HCT116 (cell line): ENCODE measurements around the gene IL31RA. TPM values are rescaled to one million over a fixed set of nuclear protein-coding genes. Genes with fewer than 3 reads are reported as not detected.

ENCODE experiments used
- ATAC-seq: fragments of 200-7000 bp; cut with Tn5 transposase; 2 replicates; pipeline ENCODE4 v1.9.1; 2020; ENCODE audit warnings: mild to moderate bottlenecking, moderate library complexity
- BruUV-seq: library from RNA; stranded (reverse); fragments of 400-500 nt; replicated peaks from 2 replicates; lab custom pipeline; 2021; lab: Mats Ljungman, UMichigan
- CTCF ChIA-PET: fragments of 300-600 bp; sonication (Branson Sonifier 250); formaldehyde crosslinking; loops from one replicate; lab custom pipeline; 2021; ENCODE audit warnings: antibody characterized with exemption; lab: Charles Lee
- POLR2A ChIA-PET: fragments of 300-600, 350-600 bp; sonication (Branson Sonifier 250); formaldehyde crosslinking; loops from one replicate; lab custom pipeline; 2021; ENCODE audit warnings: antibody characterized with exemption; lab: Charles Lee
- RAD21 ChIA-PET, 2 experiments: fragments of 300-600 bp; sonication (Branson Sonifier 250); formaldehyde crosslinking; loops; one replicate each; lab custom pipeline; 2023; ENCODE audit warnings: low total read pairs in 2 of 2; ENCODE audit not compliant: uncharacterized antibody in 2 of 2, unreplicated experiment in 2 of 2, low non-redundant PET in 1 of 2; lab: Charles Lee
- DNase-seq: peaks from one replicate; pipeline ENCODE4 v3.0.0-alpha.2; 2010; ENCODE audit warnings: low read depth, low spot score
- H2AFZ ChIP-seq: fragments of 200-600 bp; shearing (Covaris generic), sonication (generic); 2 replicates; pipeline ENCODE4 v1.6.1; 2017; ENCODE audit warnings: low read depth, mixed run types, mixed read lengths, antibody characterized with exemption, low read length; ENCODE audit not compliant: poor library complexity, severe bottlenecking
- H3K27ac ChIP-seq: 2 replicates; pipeline ENCODE4 v1.5.1; 2012; ENCODE audit warnings: low read depth, low read length
- H3K27me3 ChIP-seq: fragments of 200-600 bp; sonication (generic); 2 replicates; pipeline ENCODE4 v1.6.1; 2016; ENCODE audit warnings: mixed run types, low read length, mixed read lengths; ENCODE audit not compliant: insufficient read depth
- H3K36me3 ChIP-seq, 2 experiments: fragments of 200-500 bp in 1 of 2; fragments of 200-600 bp in 1 of 2; sonication (Bioruptor generic) in 1 of 2; sonication (generic) in 1 of 2; 2 replicates each; pipeline versions ENCODE4 v1.5.1 to v1.6.1; 2014 to 2016; ENCODE audit warnings: low read length in 2 of 2, inconsistent platforms in 1 of 2, mixed read lengths in 1 of 2, mixed run types in 1 of 2; ENCODE audit not compliant: insufficient read depth in 2 of 2, control insufficient read depth in 1 of 2
- H3K4me1 ChIP-seq, 2 experiments: fragments of 200-600 bp in 1 of 2; sonication (generic) in 1 of 2; 2 replicates each; pipeline versions ENCODE4 v1.5.1 to v1.6.1; 2012 to 2017; ENCODE audit warnings: low read length in 2 of 2, inconsistent platforms in 1 of 2, mild to moderate bottlenecking in 1 of 2, mixed read lengths in 1 of 2, mixed run types in 1 of 2, moderate library complexity in 1 of 2; ENCODE audit not compliant: insufficient read depth in 2 of 2, control insufficient read depth in 1 of 2
- H3K4me2 ChIP-seq: fragments of 200-600 bp; sonication (generic); 2 replicates; pipeline ENCODE4 v1.6.1; 2017; ENCODE audit warnings: mixed run types, low read length, mixed read lengths
- H3K4me3 ChIP-seq, 2 experiments: fragments of 200-600 bp in 1 of 2; sonication (generic) in 1 of 2; replicated peaks in 1 of 2; 2 replicates each; pipeline ENCODE4 v1.5.1; 2011 to 2016; ENCODE audit warnings: low read length in 2 of 2, control low read depth in 1 of 2, low read depth in 1 of 2, mild to moderate bottlenecking in 1 of 2, mixed read lengths in 1 of 2, mixed run types in 1 of 2
- H3K79me2 ChIP-seq: fragments of 200-600 bp; sonication (generic); 2 replicates; pipeline ENCODE4 v1.6.1; 2017; ENCODE audit warnings: mild to moderate bottlenecking, mixed run types, low read length, moderate library complexity, mixed read lengths; ENCODE audit not compliant: insufficient read depth
- H3K9ac ChIP-seq: fragments of 200-600 bp; sonication (generic); 2 replicates; pipeline ENCODE4 v1.6.1; 2016; ENCODE audit warnings: low read length, mixed read lengths
- H3K9me2 ChIP-seq: fragments of 200-600 bp; sonication (generic), shearing (Covaris generic); 2 replicates; pipeline ENCODE4 v1.6.1; 2017; ENCODE audit warnings: mixed run types, mild to moderate bottlenecking, moderate library complexity; ENCODE audit not compliant: insufficient read depth
- H3K9me3 ChIP-seq, 2 experiments: fragments of 200-500 bp in 1 of 2; fragments of 200-600 bp in 1 of 2; sonication (Bioruptor generic) in 1 of 2; sonication (generic) in 1 of 2; 2 replicates each; pipeline ENCODE4 v1.6.1; 2014 to 2017; ENCODE audit warnings: low read length in 2 of 2, mixed read lengths in 2 of 2, inconsistent platforms in 1 of 2, low read depth in 1 of 2, mild to moderate bottlenecking in 1 of 2, mixed run types in 1 of 2, moderate library complexity in 1 of 2; ENCODE audit not compliant: control insufficient read depth in 1 of 2, insufficient read depth in 1 of 2
- H4K20me1 ChIP-seq: fragments of 200-600 bp; sonication (generic), shearing (Covaris generic); 2 replicates; pipeline ENCODE4 v1.6.1; 2017; ENCODE audit warnings: mixed run types, mild to moderate bottlenecking, moderate library complexity; ENCODE audit not compliant: insufficient read depth
- CEBPB ChIP-seq: IDR thresholded peaks from 2 replicates; pipeline ENCODE4 v1.6.1; 2012; ENCODE audit warnings: low read depth
- EZH2 ChIP-seq: fragments of 200-600 bp; sonication (generic); IDR thresholded peaks from 2 replicates; pipeline ENCODE4 v1.6.1; 2017; ENCODE audit warnings: antibody characterized with exemption, mixed run types
- EZH2phosphoT487 ChIP-seq: fragments of 200-600 bp; IDR thresholded peaks from 2 replicates; pipeline ENCODE4 v1.6.1; 2018; ENCODE audit warnings: antibody characterized with exemption, borderline replicate concordance
- FOSL1 ChIP-seq: IDR thresholded peaks from 2 replicates; pipeline ENCODE4 v1.6.1; 2012; ENCODE audit warnings: low read depth
- JUND ChIP-seq: IDR thresholded peaks from 2 replicates; pipeline ENCODE4 v1.6.1; 2012
- POLR2AphosphoS5 ChIP-seq: IDR thresholded peaks from 2 replicates; pipeline ENCODE4 v1.6.1; 2011; ENCODE audit warnings: mild to moderate bottlenecking, low read depth, low read length, moderate library complexity
- RAD21 ChIP-seq: IDR thresholded peaks from 2 replicates; pipeline ENCODE4 v1.6.1; 2012; ENCODE audit warnings: low read depth, mild to moderate bottlenecking
- SIN3A ChIP-seq: IDR thresholded peaks from 2 replicates; pipeline ENCODE4 v1.6.1; 2012; ENCODE audit warnings: low read depth
- SRF ChIP-seq: IDR thresholded peaks from 2 replicates; pipeline ENCODE4 v1.6.1; 2012; ENCODE audit warnings: low read depth
- TCF7L2 ChIP-seq: IDR thresholded peaks from 2 replicates; pipeline ENCODE4 v1.7.0; 2011; ENCODE audit warnings: borderline replicate concordance, inconsistent platforms; ENCODE audit not compliant: insufficient read depth, insufficient read length; ENCODE audit errors: extremely low read depth
- YY1 ChIP-seq: IDR thresholded peaks from 2 replicates; pipeline ENCODE4 v1.6.1; 2011; ENCODE audit warnings: low read length, low read depth, moderate library complexity, mild to moderate bottlenecking; ENCODE audit not compliant: insufficient replicate concordance; ENCODE audit errors: extremely low read depth
- ZFX ChIP-seq: fragments of 450-650 bp; IDR thresholded peaks from 2 replicates; pipeline ENCODE4 v1.6.1; 2017
- intact Hi-C: fragments of 100-400 bp; cut with micrococcal nuclease; formaldehyde crosslinking; loops from 2 replicates; pipeline ENCODE4 v1.10.0; 2022
- total RNA-seq: library from RNA; stranded (reverse); gene quantifications from one replicate; pipeline ENCODE4 v1.2.1, GENCODE V29; 2021; ENCODE audit not compliant: unreplicated experiment
- TF ChIP-seq, protein P1 (sequence below): IDR thresholded peaks from 2 replicates; pipeline ENCODE4 v1.6.1; 2012
- TF ChIP-seq, protein P2 (sequence below): IDR thresholded peaks from 2 replicates; pipeline ENCODE4 v1.6.1; 2012
- TF ChIP-seq, protein P3 (sequence below), 3 experiments: fragments of 200-600 bp in 1 of 3; sonication (generic) in 1 of 3; IDR thresholded peaks in 2 of 3; conservative IDR thresholded peaks in 1 of 3; 2 replicates each; pipeline ENCODE4 v1.5.1; 2012 to 2017; ENCODE audit warnings: low read depth in 2 of 3, low read length in 2 of 3, antibody characterized with exemption in 1 of 3, borderline replicate concordance in 1 of 3, control low read depth in 1 of 3, mild to moderate bottlenecking in 1 of 3, mixed read lengths in 1 of 3, mixed run types in 1 of 3, moderate library complexity in 1 of 3; ENCODE audit not compliant: insufficient read depth in 1 of 3
- TF ChIP-seq, protein P4 (sequence below): IDR thresholded peaks from 2 replicates; pipeline ENCODE4 v1.6.1; 2012; ENCODE audit warnings: low read depth

Gene IL31RA
- total RNA-seq, 1 experiment from 2014 or later: 0.59 TPM

DNA sequence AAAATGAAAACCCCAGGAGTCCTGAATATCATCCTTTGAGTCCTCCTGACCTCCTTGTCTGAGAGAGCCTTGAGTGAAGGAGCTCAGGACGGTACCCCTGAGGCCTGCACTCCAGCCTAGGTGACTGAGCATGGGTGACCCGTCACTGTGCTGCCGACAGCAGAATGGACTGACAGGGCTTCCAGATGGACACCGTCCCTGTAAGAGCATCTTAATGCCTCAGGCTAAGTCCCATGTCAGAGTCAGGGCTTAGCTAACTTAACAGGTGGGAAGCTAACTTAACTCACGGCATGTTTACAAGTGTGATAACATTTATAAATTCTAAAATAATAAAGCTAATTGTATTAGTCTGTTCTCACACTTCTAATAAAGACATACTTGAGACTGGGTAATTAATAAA is 75.3 kb downstream of the IL31RA start:
- CTCF ChIA-PET: no interaction called here
- Histone ChIP-seq H3K79me2 (no peaks in the 10 kb centered on the region), H3K9ac (no peak overlapping the region), H3K36me3 (no peaks in the 10 kb centered on the region), H3K27ac (no peak overlapping the region), H3K27me3 (no peaks in the 10 kb centered on the region), H3K4me1 (no peaks in the 10 kb centered on the region), H3K9me3 (no peaks in the 10 kb centered on the region), H2AFZ (no peak overlapping the region), H4K20me1 (no peaks in the 10 kb centered on the region), H3K4me3 (no peak overlapping the region), H3K9me2 (no peaks in the 10 kb centered on the region), H3K4me2 (no peak overlapping the region)
- RAD21 ChIA-PET: no interaction called here
- POLR2A ChIA-PET: no interaction called here
- BruUV-seq: no TSS peak
- intact Hi-C loops: loop anchor here (10.0 kb wide), 1 partner anchor 602 kb away; no protein-coding TSS in a partner anchor
- DNase-seq: no peak
- TF ChIP-seq FOSL1 (no peak), RAD21 (no peak), SRF (no peak), YY1 (no peak), JUND (no peak), SIN3A (no peak), POLR2AphosphoS5 (no peak), EZH2 (no peak), CEBPB (no peak), EZH2phosphoT487 (no peak), TCF7L2 (no peak), ZFX (no peak)
- TF ChIP-seq, protein P1, sequence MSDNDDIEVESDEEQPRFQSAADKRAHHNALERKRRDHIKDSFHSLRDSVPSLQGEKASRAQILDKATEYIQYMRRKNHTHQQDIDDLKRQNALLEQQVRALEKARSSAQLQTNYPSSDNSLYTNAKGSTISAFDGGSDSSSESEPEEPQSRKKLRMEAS: no peak
- TF ChIP-seq, protein P2, sequence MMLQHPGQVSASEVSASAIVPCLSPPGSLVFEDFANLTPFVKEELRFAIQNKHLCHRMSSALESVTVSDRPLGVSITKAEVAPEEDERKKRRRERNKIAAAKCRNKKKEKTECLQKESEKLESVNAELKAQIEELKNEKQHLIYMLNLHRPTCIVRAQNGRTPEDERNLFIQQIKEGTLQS: no peak
- TF ChIP-seq, protein P3, sequence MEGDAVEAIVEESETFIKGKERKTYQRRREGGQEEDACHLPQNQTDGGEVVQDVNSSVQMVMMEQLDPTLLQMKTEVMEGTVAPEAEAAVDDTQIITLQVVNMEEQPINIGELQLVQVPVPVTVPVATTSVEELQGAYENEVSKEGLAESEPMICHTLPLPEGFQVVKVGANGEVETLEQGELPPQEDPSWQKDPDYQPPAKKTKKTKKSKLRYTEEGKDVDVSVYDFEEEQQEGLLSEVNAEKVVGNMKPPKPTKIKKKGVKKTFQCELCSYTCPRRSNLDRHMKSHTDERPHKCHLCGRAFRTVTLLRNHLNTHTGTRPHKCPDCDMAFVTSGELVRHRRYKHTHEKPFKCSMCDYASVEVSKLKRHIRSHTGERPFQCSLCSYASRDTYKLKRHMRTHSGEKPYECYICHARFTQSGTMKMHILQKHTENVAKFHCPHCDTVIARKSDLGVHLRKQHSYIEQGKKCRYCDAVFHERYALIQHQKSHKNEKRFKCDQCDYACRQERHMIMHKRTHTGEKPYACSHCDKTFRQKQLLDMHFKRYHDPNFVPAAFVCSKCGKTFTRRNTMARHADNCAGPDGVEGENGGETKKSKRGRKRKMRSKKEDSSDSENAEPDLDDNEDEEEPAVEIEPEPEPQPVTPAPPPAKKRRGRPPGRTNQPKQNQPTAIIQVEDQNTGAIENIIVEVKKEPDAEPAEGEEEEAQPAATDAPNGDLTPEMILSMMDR (IDR thresholded peaks at IDR 0.05 in 2 of 3, conservative IDR thresholded peaks at IDR 0.05 in 1 of 3; ENCODE audit: borderline replicate concordance in 1 of 3, insufficient read depth in 1 of 3, low read depth in 2 of 3, low read length in 2 of 3): no peak
- TF ChIP-seq, protein P4, sequence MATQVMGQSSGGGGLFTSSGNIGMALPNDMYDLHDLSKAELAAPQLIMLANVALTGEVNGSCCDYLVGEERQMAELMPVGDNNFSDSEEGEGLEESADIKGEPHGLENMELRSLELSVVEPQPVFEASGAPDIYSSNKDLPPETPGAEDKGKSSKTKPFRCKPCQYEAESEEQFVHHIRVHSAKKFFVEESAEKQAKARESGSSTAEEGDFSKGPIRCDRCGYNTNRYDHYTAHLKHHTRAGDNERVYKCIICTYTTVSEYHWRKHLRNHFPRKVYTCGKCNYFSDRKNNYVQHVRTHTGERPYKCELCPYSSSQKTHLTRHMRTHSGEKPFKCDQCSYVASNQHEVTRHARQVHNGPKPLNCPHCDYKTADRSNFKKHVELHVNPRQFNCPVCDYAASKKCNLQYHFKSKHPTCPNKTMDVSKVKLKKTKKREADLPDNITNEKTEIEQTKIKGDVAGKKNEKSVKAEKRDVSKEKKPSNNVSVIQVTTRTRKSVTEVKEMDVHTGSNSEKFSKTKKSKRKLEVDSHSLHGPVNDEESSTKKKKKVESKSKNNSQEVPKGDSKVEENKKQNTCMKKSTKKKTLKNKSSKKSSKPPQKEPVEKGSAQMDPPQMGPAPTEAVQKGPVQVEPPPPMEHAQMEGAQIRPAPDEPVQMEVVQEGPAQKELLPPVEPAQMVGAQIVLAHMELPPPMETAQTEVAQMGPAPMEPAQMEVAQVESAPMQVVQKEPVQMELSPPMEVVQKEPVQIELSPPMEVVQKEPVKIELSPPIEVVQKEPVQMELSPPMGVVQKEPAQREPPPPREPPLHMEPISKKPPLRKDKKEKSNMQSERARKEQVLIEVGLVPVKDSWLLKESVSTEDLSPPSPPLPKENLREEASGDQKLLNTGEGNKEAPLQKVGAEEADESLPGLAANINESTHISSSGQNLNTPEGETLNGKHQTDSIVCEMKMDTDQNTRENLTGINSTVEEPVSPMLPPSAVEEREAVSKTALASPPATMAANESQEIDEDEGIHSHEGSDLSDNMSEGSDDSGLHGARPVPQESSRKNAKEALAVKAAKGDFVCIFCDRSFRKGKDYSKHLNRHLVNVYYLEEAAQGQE: no peak
- no peak for ATAC-seq
